PC-3 (cell line): ENCODE data around the gene FAS.

ENCODE experiments used
- EZH2 ChIP-seq: fragments of 300-600 bp; sonication (generic); IDR thresholded peaks from one replicate; pipeline ENCODE4 v1.6.1; 2017; ENCODE audit warnings: antibody characterized with exemption, mild to moderate bottlenecking, low read length; ENCODE audit not compliant: unreplicated experiment
- TF ChIP-seq, protein P1 (sequence below): fragments of 300-600 bp; sonication (generic); conservative IDR thresholded peaks from 2 replicates; pipeline ENCODE4 v1.5.1; 2017; ENCODE audit warnings: antibody characterized with exemption, low read depth, mild to moderate bottlenecking, low read length

DNA sequence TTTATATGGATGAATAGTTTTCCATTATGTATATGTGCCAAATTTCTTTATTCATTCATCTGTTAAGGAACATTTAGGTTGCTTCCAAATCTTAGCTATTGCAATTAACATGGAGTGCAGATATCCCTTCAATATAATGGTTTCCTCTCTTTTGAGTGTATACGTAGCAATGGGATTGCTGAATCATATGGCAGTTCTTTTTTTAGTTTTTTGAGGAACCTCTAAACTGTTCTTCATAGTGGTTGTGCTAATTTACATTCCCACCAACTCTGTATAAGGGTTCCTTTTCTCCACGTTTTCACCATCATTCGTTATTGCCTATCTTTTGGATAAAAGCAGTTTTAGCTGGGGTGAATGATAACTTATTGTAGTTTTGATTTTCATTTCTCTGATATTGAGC lies 46.5 kb downstream of the FAS start:
- TF ChIP-seq, protein P1, sequence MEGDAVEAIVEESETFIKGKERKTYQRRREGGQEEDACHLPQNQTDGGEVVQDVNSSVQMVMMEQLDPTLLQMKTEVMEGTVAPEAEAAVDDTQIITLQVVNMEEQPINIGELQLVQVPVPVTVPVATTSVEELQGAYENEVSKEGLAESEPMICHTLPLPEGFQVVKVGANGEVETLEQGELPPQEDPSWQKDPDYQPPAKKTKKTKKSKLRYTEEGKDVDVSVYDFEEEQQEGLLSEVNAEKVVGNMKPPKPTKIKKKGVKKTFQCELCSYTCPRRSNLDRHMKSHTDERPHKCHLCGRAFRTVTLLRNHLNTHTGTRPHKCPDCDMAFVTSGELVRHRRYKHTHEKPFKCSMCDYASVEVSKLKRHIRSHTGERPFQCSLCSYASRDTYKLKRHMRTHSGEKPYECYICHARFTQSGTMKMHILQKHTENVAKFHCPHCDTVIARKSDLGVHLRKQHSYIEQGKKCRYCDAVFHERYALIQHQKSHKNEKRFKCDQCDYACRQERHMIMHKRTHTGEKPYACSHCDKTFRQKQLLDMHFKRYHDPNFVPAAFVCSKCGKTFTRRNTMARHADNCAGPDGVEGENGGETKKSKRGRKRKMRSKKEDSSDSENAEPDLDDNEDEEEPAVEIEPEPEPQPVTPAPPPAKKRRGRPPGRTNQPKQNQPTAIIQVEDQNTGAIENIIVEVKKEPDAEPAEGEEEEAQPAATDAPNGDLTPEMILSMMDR = no peak
- TF ChIP-seq EZH2 = no peak
